Amniotic epithelial cell (primary cell): ENCODE measurements around the gene RRP12.

ENCODE experiments used
- DNase-seq: peaks from one replicate; pipeline ENCODE4 v3.0.0-alpha.2; 2010; ENCODE audit warnings: low read depth

The RRP12 gene

DNA sequence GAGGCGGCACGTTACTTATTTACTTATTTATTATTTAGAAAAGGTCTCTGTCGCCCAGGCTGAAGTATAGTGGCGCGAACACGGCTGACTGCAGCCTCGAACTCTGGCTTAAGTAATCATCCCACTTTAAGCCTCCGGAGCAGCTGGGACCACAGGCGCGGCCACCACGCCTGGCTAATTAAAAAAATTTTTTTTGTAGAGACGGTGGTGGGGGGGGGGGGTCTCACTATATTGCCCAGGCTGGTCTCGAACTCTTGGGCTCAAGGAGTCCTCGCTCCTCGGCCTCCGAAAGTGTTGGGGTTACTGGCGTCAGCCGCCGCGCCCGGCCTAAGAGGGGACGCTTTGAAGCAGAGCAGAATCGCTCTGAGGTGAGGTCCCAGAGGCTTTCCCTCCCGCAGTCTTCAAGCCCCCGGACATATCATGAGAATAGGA, 65.9 kb downstream of the RRP12 start:
- DNase-seq, result no peak

- peak; percentile 89 for DNase-seq
These were observed 66.6 kb downstream of the RRP12 start, which contains the start of gene FRAT2 for GRCh38 chr10:97334370-97335175. TSS of gene FRAT2 (minus strand) at chr10:97334729. CDS start at chr10:97334572, 157 bp downstream.

DNA sequence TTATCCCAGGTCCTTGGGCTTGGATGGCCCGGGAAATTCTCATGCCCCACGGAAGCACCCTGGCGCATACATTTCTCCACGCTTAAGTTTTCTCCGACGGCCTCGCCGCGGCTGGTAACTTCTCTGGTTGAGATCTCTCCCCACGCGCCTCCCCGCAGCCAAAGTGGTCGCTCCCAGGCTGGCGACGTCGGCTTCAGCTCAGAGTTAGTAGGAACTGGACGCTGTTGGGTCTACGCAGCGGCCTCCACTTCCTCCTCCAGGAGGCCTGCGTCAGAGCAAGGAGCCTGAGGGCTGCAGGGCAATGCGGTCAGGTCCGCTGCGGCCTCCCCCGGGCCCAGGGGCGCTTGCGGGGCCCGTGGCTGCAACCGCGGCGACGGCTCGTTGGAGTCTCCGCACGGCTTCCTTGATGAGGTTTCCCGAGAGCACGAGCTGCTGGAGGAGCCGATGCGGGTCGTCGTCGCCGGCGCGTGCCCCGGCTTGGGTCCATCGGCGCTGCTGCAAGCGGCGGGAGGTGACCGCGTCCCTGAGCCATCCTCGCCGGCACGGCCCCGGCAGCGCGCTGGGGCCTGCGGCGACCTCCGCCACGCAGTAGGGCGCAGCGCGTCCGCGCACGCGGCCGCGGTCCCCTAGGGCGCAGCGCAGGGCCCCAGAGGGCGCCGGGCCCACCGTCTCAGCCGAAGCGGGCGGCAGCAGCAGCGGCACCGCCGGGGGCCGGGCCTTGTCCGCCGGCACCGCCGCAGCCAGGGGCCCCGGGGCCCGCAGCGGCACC, 67.4 kb downstream of the RRP12 start:
- peak; percentile 50 for DNase-seq

- peak; percentile 36 for DNase-seq
These were observed 67.9 kb downstream of the RRP12 start for GRCh38 chr10:97333351-97333600.

DNA sequence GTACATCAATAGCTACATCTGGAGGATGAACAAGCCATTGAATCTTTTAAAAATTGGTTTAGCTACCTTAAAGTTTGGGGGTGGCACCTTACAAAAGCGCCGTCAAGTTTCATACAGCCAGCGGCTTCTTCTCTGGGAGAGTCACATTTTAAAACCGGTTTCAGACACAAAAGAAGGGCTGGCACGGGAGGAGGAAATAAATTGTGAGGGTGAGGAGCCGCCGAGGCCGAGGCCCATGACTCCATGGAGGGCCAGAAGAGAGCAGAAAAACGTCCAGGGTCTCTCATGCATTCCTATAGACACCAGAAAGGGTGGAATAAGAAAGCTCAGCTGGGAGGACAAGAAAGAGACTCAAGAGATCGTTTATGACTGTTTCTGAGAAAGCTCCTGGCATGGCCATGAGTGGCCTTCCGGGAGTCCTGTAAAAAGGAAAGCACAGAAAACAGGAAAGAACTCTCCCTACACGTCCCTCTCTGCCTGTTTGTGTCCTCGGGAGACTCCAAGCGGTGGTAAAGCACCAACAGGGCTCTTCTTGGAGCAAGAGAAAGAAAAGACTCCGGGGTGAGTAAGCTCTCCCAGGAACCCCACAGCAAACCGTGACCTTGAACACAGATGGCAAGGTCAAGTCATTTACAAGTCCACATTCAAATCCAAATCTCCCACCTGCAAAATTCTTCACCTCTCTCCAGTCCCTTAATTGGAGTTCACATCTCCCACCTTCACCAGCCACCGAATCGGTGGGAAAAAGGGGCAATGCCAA, 68.4 kb downstream of the RRP12 start:
- DNase-seq, result peak; percentile 86

DNA sequence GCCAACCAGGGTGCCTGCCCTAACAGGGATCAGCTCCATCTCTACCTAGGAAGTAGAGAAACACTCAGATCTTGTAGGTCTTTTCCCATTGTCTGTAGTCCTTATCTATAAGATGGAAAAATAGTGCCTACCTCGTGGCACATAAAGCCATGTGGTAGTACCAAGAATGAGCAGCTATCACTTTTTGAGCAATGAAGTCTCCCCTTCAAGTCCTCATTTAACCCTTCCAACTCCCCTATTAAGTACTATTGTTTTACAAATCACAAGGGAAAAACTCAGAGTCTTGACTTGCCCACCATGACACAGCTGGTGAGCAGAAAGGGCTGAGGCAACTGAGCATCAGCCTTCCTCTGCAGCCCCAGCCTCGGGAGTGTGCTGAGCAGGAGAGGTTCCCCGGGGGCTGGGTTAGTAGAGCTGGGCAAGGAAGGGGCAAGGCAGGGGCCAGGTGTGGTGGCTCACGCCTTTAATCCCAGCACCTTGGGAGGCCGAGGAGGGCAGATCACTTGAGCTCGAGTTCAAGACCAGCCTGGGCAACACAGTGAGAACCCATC, 69.9 kb downstream of the RRP12 start:
- no peak for DNase-seq

GRCh38 chr10:97329766-97330165, 71.4 kb downstream of the RRP12 start:
- no peak for DNase-seq

DNA sequence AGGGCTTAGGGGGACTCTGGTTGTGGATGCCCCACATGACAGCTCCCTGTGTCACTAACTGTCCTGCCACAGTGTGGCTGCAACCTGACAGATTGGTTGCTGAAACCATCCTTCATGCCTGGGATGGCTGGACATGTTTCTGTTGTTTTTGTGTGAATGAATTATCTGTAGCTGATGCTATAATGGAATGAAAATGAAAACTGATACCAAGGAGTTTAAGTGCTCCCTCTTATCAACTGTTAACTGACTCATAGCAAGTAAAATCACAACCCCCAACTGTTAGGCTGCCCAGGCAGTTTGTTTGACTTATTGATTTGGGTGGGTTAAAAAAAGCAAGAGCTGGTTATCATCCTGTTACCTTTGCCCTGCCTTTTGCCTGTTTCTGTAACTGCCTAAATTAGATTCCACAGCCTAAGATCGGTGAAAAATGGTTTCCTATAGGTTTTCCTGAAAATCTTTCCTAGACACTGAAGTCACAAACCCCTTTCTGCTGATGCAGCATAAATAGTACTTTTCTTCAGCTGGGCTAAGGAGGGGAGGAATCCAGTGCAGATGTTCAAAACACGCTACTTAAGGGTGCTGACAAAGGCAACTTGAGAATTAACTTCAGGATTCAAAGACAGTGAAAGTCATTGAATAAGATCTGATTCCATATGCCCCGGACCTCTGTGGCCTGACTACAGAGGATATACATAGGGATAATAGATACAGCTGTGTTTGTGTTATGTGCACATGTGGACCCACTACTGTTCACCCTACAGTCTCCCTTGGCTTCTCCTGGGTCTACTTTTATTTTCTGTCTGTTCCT, 72.3 kb downstream of the RRP12 start:
- no peak for DNase-seq

- no peak for DNase-seq
These were observed 73.5 kb downstream of the RRP12 start for GRCh38 chr10:97327348-97328294.

DNA sequence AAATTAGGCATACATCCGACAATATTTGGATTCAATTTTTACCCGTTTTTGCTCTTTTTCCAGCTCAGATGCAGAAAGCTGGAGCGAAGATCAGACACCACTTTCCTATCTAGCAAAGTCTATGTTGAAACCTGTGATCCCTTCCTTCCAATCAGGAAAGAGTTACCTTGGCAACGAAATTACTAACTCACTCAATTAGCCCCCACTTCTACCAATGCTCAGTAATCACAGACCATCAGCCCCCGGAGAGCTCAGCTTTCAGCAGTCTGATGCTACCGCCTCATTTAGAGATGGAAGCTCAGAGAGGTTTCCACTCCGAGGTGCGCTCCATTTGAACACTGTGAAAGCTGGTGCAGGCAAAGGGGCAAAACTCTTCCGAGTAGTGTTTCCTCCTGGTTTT, 75.4 kb downstream of the RRP12 start:
- no peak for DNase-seq

GRCh38 chr10:97323501-97323900, 77.6 kb downstream of the RRP12 start:
- DNase-seq, result no peak

DNA sequence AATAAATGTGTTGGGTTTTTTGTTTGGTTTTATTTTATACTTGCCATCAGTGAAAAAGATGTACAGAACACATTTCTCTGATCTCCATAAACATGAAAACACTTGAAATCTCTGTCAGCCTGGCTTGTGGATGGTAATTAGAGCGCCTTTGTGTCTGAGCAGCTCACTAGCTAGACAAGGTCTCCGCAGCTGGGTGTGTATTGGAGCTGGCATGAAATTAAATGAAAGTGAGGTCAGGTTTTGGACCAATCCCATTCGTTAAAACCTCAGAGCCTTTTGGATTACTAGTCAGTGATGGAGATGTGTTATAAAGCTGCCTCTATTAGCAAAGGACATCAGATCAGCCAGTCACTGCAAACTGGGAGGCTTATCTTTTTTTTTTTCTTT, 79.3 kb downstream of the RRP12 start:
- DNase-seq, result no peak

DNA sequence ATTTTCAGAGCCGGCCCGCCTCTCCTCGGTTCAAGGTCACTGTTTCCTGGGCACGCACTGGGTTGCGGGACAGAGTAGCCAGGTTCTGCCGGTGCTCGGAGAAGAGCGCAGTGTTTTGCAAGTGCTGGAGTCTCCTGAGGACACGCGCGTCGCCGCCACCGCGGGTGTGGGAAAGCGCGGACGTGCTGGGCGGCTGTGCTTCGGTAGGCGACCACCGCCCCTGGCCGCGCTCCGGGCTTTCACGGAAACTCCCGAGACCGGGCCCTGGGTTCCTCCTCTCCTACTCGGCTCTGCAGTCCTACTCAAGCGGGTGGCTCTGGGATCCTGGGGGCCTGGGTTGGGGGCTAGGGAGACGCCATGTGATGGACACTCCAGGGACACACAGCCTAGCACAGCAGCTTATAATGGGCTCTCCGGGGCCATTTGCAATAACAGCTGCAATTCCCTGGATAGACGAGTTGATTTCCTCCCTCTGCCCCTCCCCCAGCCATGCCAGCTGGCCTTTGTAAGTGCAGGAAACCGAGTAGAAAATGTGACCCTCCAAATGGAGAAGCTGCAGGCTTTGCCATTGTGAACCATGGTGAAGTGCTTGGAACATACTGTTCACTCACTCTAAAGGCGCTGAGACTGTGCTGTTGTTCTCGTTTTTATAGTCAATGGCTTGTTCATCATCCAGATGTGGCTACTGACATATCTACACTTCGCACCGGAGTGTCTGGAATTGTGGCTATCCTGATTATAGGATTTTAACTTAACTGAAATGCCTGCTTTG, 79.9 kb downstream of the RRP12 start:
- DNase-seq, result no peak

GRCh38 chr10:97320480-97321031, 80.6 kb downstream of the RRP12 start:
- no peak for DNase-seq

GRCh38 chr10:97319671-97320479, 81.3 kb downstream of the RRP12 start:
- DNase-seq, result no peak

- peak; percentile 89 for DNase-seq
These were observed 82.1 kb downstream of the RRP12 start, which contains the start of gene FRAT1 for GRCh38 chr10:97318772-97319651. TSS of gene FRAT1 (plus strand) at chr10:97319271. CDS start at chr10:97319454, 183 bp downstream.

DNA sequence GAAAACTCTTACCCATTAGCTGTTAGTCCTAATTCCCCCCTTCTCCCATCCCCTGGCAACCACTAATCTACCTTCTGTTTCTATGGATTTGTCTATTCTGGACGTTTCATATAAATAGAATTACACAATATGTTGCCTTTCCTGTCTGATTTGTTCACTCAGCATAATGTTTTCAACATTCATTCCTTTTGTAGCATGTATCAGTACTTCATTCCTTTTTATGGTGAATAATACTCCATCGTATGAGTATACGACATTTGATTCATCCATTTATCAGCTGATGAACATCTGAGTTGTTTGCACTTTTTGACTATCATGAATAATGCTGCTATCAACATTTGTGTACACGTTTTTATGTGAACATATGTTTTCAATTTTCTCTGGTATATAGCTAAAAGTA, 86.5 kb downstream of the RRP12 start:
- DNase-seq, result no peak
